GM12878 (cell line): ENCODE results near the gene C9orf50. TPM values are rescaled to one million over a fixed set of nuclear protein-coding genes. Genes with fewer than 3 reads are reported as not detected.

Experiments used
- ATAC-seq: fragments of 200-7000 bp; cut with Tn5 transposase; 3 replicates; pipeline ENCODE4 v1.9.1; 2020; ENCODE audit warnings: mild to moderate bottlenecking, moderate library complexity
- BruUV-seq: library from RNA; stranded (reverse); fragments of 400-500 nt; replicated peaks from 2 replicates; lab custom pipeline; 2021; lab: Mats Ljungman, UMichigan
- CTCF ChIA-PET: fragments of 300-600 bp; sonication (Branson Sonifier 250); formaldehyde crosslinking; extraction: SDS; loops from one replicate; lab custom pipeline; 2021; ENCODE audit warnings: inconsistent platforms; lab: Yijun Ruan, JAX
- POLR2A ChIA-PET: fragments of 350-600 bp; formaldehyde crosslinking; extraction: SDS; loops from one replicate; lab custom pipeline; 2021; ENCODE audit warnings: inconsistent platforms; lab: Charles Lee
- RAD21 ChIA-PET: fragments of 300-600 bp; sonication (Branson Sonifier 250); formaldehyde crosslinking; loops from one replicate; lab custom pipeline; 2023; ENCODE audit warnings: antibody characterized with exemption; ENCODE audit not compliant: unreplicated experiment; lab: Charles Lee
- SMC1A ChIA-PET: fragments of 300-600 bp; sonication (Branson Sonifier 250); formaldehyde crosslinking; loops from one replicate; lab custom pipeline; 2023; ENCODE audit not compliant: unreplicated experiment, uncharacterized antibody; lab: Charles Lee
- DNase-seq: peaks from one replicate; pipeline ENCODE4 v3.0.0-alpha.2; 2011; ENCODE audit warnings: low read depth, low spot score
- FAIRE-seq: peaks from 3 replicates; lab custom pipeline; 2011; peaks lifted over from hg19 to GRCh38; lab: Jason Lieb, UNC
- H2AFZ ChIP-seq: 2 replicates; pipeline ENCODE4 v1.6.0; 2011; ENCODE audit warnings: low read depth, low read length, control low read depth; ENCODE audit not compliant: control insufficient read depth
- H3K27ac ChIP-seq: 2 replicates; pipeline ENCODE4 v1.5.1; 2011; ENCODE audit warnings: control low read depth; ENCODE audit not compliant: control insufficient read depth, insufficient read depth
- H3K27me3 ChIP-seq, 2 experiments: replicated peaks in 1 of 2; 2 replicates each; pipeline versions ENCODE4 v1.6.0 to v1.6.1; 2011; ENCODE audit warnings: low read length in 1 of 2; ENCODE audit not compliant: control insufficient read depth in 2 of 2, insufficient read depth in 2 of 2
- H3K36me3 ChIP-seq, 2 experiments: 2 replicates each; pipeline ENCODE4 v1.5.1; 2011; ENCODE audit warnings: low read length in 1 of 2; ENCODE audit not compliant: control insufficient read depth in 2 of 2, insufficient read depth in 2 of 2
- H3K4me1 ChIP-seq: 2 replicates; pipeline ENCODE4 v1.6.1; 2011; ENCODE audit warnings: mild to moderate bottlenecking, low read length, moderate library complexity, mixed read lengths; ENCODE audit not compliant: control insufficient read depth, insufficient read depth
- H3K4me2 ChIP-seq: 2 replicates; pipeline ENCODE4 v1.6.0; 2011; ENCODE audit warnings: control low read depth; ENCODE audit not compliant: control insufficient read depth, insufficient read depth
- H3K4me3 ChIP-seq: fragments of 200-600 bp; sonication (generic); 2 replicates; pipeline ENCODE4 v1.5.1; 2016
- H3K79me2 ChIP-seq: 2 replicates; pipeline ENCODE4 v1.6.0; 2011; ENCODE audit warnings: low read length; ENCODE audit not compliant: control insufficient read depth, insufficient read depth
- H3K9ac ChIP-seq: 2 replicates; pipeline ENCODE4 v1.8.0; 2011; ENCODE audit warnings: low read length, control low read depth, mixed read lengths; ENCODE audit not compliant: control insufficient read depth, insufficient read depth
- H3K9me3 ChIP-seq: replicated peaks from 3 replicates; pipeline ENCODE4 v1.5.1; 2011; ENCODE audit warnings: mild to moderate bottlenecking, low read length; ENCODE audit not compliant: control insufficient read depth, insufficient read depth
- H4K20me1 ChIP-seq: 2 replicates; pipeline ENCODE4 v1.6.0; 2011; ENCODE audit not compliant: control insufficient read depth, insufficient read depth
- EGR1 ChIP-seq, 2 experiments: IDR thresholded peaks; 1 replicate in 1 of 2; 2 replicates in 1 of 2; pipeline ENCODE4 v1.6.1; 2011 to 2012; ENCODE audit warnings: low read depth in 2 of 2, low read length in 2 of 2, borderline replicate concordance in 1 of 2, mild to moderate bottlenecking in 1 of 2, moderate library complexity in 1 of 2
- LARP7 ChIP-seq: fragments of 450-650 bp; IDR thresholded peaks from 2 replicates; pipeline ENCODE4 v1.6.1; 2017; ENCODE audit warnings: mild to moderate bottlenecking
- NR2F1 ChIP-seq: fragments of 450-650 bp; conservative IDR thresholded peaks from 2 replicates; pipeline ENCODE4 v1.6.1; 2017; ENCODE audit warnings: mild to moderate bottlenecking
- SIN3A ChIP-seq: IDR thresholded peaks from 2 replicates; pipeline ENCODE4 v1.6.1; 2012; ENCODE audit warnings: low read depth, low read length, improper control_type of control experiment
- STAT1 ChIP-seq: fragments of 450-650 bp; conservative IDR thresholded peaks from 2 replicates; pipeline ENCODE4 v1.6.1; 2014; ENCODE audit warnings: antibody characterized with exemption, mild to moderate bottlenecking
- TARDBP ChIP-seq: IDR thresholded peaks from 2 replicates; pipeline ENCODE4 v1.6.1; 2016; ENCODE audit warnings: borderline replicate concordance
- ZBED1 ChIP-seq: IDR thresholded peaks from 2 replicates; pipeline ENCODE4 v1.6.1; 2016; ENCODE audit warnings: borderline replicate concordance
- ZNF622 ChIP-seq: fragments of 450-650 bp; IDR thresholded peaks from 2 replicates; pipeline ENCODE4 v1.6.1; 2017; ENCODE audit warnings: mild to moderate bottlenecking, inconsistent platforms
- WGBS: methylation state at CpG from one replicate; pipeline ENCODE4 v1.1.6; 2016; ENCODE audit warnings: low lambda C conversion rate; ENCODE audit not compliant: insufficient replicate concordance, insufficient coverage; ENCODE audit errors: missing lambda C conversion rate; 5-methylcytosine and 5-hydroxymethylcytosine counted together
- in situ Hi-C: fragments of 300-500 bp; cut with MboI; formaldehyde crosslinking; loops from 9 replicates; pipeline ENCODE4 v1.14.3; 2018; ENCODE audit warnings: mixed read lengths
- intact Hi-C: fragments of 100-400 bp; cut with micrococcal nuclease; formaldehyde crosslinking; loops from one replicate; pipeline ENCODE4 v1.14.2; 2022; ENCODE audit not compliant: unreplicated experiment
- polyA plus RNA-seq, 11 experiments: library from polyadenylated mRNA; depleted of rRNA in 4 of 11; unstranded in 6 of 11; stranded (reverse) in 5 of 11; fragments of >200 nt; fragmentation: Nextera tagmentation in 4 of 11; fragmentation: Illumina TruSeq in 1 of 11; extraction: Ambion mirVana in 4 of 11; extraction: Trizol in 1 of 11; gene quantifications; 1 replicate in 1 of 11; 2 replicates in 10 of 11; pipeline versions ENCODE4 v1.2.1 to v1.2.3, GENCODE V29; 2011 to 2016; ENCODE audit warnings: inconsistent platforms in 2 of 11, missing spikeins in 2 of 11, low read depth in 1 of 11
- total RNA-seq, 4 experiments: library from RNA; depleted of rRNA in 3 of 4; stranded (reverse); fragments of >200 nt in 3 of 4; fragmentation: Illumina TruSeq in 1 of 4; extraction: Trizol in 1 of 4; gene quantifications; 2 replicates each; pipeline versions ENCODE4 v1.2.1 to v1.2.3, GENCODE V29; 2013 to 2021
- TF ChIP-seq, protein P1 (sequence below): fragments of 450-650 bp; IDR thresholded peaks from 2 replicates; pipeline ENCODE4 v1.6.1; 2018; ENCODE audit warnings: mild to moderate bottlenecking, low read depth, moderate library complexity; ENCODE audit not compliant: partially characterized antibody
- TF ChIP-seq, protein P2 (sequence below): fragments of 150-350 bp; IDR thresholded peaks from 2 replicates; pipeline ENCODE4 v1.6.1; 2014; ENCODE audit warnings: mild to moderate bottlenecking, low read depth, low read length
- TF ChIP-seq, protein P3 (sequence below): fragments of 450-650 bp; IDR thresholded peaks from 2 replicates; pipeline ENCODE4 v1.6.1; 2017; ENCODE audit warnings: mild to moderate bottlenecking, moderate library complexity

The C9orf50 gene
- total and polyA plus RNA-seq, 10 of the 15 experiments (the other 5 are each of a cell fraction or from before 2014, with no cell fraction given): not detected

DNA sequence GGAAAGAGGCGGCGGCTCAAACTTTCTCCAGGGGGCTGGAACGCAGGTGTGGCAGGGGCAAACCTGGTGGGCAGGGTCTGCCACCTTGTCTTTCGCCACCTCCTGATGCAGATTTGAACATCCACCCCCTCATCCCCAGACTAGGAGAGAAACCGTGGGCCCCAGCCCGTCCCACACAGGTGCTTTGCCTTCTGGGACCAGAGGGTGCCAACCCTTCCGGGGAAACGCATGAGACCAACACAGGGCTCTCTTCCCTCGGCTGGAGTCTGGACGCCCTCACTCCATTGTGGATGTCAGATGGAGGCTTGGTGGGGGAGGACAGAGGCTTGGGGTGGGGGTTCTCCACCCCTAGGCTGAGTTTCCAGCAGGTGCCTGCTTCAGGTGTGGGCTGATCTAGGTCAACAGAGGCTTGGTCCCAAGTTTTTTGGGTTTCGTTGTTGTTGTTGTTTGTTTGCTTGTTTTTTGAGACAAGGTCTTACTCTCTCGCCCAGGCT lies 9.5 kb downstream of the C9orf50 start (continued):
- TF ChIP-seq, protein P1, sequence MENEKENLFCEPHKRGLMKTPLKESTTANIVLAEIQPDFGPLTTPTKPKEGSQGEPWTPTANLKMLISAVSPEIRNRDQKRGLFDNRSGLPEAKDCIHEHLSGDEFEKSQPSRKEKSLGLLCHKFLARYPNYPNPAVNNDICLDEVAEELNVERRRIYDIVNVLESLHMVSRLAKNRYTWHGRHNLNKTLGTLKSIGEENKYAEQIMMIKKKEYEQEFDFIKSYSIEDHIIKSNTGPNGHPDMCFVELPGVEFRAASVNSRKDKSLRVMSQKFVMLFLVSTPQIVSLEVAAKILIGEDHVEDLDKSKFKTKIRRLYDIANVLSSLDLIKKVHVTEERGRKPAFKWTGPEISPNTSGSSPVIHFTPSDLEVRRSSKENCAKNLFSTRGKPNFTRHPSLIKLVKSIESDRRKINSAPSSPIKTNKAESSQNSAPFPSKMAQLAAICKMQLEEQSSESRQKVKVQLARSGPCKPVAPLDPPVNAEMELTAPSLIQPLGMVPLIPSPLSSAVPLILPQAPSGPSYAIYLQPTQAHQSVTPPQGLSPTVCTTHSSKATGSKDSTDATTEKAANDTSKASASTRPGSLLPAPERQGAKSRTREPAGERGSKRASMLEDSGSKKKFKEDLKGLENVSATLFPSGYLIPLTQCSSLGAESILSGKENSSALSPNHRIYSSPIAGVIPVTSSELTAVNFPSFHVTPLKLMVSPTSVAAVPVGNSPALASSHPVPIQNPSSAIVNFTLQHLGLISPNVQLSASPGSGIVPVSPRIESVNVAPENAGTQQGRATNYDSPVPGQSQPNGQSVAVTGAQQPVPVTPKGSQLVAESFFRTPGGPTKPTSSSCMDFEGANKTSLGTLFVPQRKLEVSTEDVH: no peak
- TF ChIP-seq ZBED1 (no peak), EGR1 (IDR thresholded peaks at IDR 0.05; ENCODE audit: borderline replicate concordance in 1 of 2, low read depth in 2 of 2, low read length in 2 of 2) (no peak)

DNA sequence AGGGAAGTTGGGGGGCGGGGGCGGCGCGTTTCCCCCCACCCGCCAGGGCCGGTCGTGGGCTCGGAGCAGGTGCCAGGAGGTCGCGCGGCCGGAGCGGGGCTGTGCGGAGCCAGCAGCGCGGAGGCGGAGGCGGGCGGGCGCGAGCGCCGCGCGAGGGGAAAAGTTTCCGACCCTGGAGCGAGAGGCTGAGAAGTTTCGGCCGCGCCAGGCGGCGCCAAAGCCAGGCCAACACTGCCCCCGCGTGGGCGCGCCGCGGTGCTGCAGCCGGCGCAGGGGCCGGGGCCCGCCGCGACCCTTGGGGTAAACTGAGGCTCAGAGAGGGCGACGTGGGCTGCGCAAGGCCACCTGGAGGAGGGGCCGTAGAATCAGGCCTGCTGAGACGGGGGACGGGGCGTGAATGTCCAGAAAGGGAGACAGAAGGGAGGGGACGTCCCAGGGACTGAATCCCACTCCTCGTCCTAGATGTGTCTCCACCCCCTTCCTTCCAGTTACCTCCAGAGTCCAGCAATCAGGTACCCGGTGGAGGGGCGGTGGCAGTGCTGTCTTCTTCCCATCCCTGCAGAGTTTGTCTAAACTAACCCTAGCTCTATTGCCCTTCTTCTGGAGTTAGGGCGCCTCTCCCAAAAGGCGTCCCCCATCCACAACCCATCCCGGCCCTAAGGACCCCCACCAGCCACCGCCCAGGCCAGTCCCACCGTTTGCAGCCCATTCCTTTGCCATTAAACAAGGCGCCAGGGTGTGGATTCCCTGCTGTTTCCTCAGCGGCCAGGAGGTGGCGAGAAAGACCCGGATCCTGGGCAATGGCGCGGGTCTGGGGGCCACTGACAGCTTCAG lies 10.2 kb downstream of the C9orf50 start:
- DNase-seq (no peak), ATAC-seq (peak; percentile 77), FAIRE-seq (no peak)
- no TSS peak for BruUV-seq
- H3K36me3 ChIP-seq: no peaks in the 10 kb centered on the region
- ChIA-PET CTCF (interaction anchor here (0.8 to 2.0 kb wide), 13 partner anchors 10 to 543 kb away, joined by 3 to 35 read pairs (median 5); partner anchors contain the start of genes C9orf50 and IER5L), SMC1A (interaction anchor here (0.7 to 2.0 kb wide), 8 partner anchors 13 to 480 kb away, joined by 4 to 13 read pairs (median 5); no protein-coding TSS in a partner anchor), POLR2A (interaction anchor here (0.9 kb wide), 1 partner anchor 468 kb away, joined by 3 read pairs; no protein-coding TSS in a partner anchor), RAD21 (interaction anchor here (0.6 to 1.2 kb wide), 11 partner anchors 13 to 482 kb away, joined by 3 to 15 read pairs (median 5); partner anchors contain the start of genes IER5L and NTMT1)
- no peaks in the 10 kb centered on the region for H4K20me1 ChIP-seq
- under 1% methylated on average over 65 of the region's 66 CpGs for WGBS
- H3K4me2 ChIP-seq: peak overlapping the region; percentile 96
- H3K4me3 ChIP-seq: peak overlapping the region; percentile 81; the same call in 1 of the 2 replicates
- in situ Hi-C loops: loop anchor here (5.0 kb wide), 2 partner anchors 438 to 478 kb away; no protein-coding TSS in a partner anchor
- no peaks in the 10 kb centered on the region for H3K27me3 ChIP-seq
- no peaks in the 10 kb centered on the region for H3K9me3 ChIP-seq
- H3K79me2 ChIP-seq: no peaks in the 10 kb centered on the region
- H3K4me1 ChIP-seq: peaks cover 8% of the 10 kb centered on the region
- H3K9ac ChIP-seq: peak overlapping the region; percentile 34; the same call in 1 of the 2 replicates
- H3K27ac ChIP-seq: no peak overlapping the region
- peak overlapping the region; percentile 78 for H2AFZ ChIP-seq
- intact Hi-C loops: loop anchor here (1.0 to 10.0 kb wide), 3 partner anchors 340 to 471 kb away; partner anchors contain the start of gene IER5L
- TF ChIP-seq, protein P2, sequence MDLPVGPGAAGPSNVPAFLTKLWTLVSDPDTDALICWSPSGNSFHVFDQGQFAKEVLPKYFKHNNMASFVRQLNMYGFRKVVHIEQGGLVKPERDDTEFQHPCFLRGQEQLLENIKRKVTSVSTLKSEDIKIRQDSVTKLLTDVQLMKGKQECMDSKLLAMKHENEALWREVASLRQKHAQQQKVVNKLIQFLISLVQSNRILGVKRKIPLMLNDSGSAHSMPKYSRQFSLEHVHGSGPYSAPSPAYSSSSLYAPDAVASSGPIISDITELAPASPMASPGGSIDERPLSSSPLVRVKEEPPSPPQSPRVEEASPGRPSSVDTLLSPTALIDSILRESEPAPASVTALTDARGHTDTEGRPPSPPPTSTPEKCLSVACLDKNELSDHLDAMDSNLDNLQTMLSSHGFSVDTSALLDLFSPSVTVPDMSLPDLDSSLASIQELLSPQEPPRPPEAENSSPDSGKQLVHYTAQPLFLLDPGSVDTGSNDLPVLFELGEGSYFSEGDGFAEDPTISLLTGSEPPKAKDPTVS: 0 out of 2 replicates have a peak, but pooled peaks have one; percentile 36
- TF ChIP-seq SIN3A (peak; percentile 41; the same call in 1 of the 2 replicates), STAT1 (peak; percentile 93; the same call in 1 of the 2 replicates), LARP7 (peak; percentile 97), NR2F1 (peak; percentile 81), TARDBP (0 out of 2 replicates have a peak, but pooled peaks have one; percentile 45), ZNF622 (no peak)
- TF ChIP-seq, protein P3, sequence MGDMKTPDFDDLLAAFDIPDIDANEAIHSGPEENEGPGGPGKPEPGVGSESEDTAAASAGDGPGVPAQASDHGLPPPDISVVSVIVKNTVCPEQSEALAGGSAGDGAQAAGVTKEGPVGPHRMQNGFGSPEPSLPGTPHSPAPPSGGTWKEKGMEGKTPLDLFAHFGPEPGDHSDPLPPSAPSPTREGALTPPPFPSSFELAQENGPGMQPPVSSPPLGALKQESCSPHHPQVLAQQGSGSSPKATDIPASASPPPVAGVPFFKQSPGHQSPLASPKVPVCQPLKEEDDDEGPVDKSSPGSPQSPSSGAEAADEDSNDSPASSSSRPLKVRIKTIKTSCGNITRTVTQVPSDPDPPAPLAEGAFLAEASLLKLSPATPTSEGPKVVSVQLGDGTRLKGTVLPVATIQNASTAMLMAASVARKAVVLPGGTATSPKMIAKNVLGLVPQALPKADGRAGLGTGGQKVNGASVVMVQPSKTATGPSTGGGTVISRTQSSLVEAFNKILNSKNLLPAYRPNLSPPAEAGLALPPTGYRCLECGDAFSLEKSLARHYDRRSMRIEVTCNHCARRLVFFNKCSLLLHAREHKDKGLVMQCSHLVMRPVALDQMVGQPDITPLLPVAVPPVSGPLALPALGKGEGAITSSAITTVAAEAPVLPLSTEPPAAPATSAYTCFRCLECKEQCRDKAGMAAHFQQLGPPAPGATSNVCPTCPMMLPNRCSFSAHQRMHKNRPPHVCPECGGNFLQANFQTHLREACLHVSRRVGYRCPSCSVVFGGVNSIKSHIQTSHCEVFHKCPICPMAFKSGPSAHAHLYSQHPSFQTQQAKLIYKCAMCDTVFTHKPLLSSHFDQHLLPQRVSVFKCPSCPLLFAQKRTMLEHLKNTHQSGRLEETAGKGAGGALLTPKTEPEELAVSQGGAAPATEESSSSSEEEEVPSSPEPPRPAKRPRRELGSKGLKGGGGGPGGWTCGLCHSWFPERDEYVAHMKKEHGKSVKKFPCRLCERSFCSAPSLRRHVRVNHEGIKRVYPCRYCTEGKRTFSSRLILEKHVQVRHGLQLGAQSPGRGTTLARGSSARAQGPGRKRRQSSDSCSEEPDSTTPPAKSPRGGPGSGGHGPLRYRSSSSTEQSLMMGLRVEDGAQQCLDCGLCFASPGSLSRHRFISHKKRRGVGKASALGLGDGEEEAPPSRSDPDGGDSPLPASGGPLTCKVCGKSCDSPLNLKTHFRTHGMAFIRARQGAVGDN: peak; percentile 69; the same call in 1 of the 2 replicates
